Sigmoid colon (tissue), 4 donors: Measurements from ENCODE around the gene TAF11.

Experiments used
- EP300 ChIP-seq, 4 donors: sonication (generic); formaldehyde crosslinking; IDR thresholded peaks; one replicate each; pipeline ENCODE4 v1.6.1; 2017; ENCODE audit warnings: antibody characterized with exemption in 4 of 4
- POLR2A ChIP-seq, 2 donors: fragments of 450-650 bp; IDR thresholded peaks; one replicate each; pipeline ENCODE4 v1.6.1; 2016; ENCODE audit warnings: antibody characterized with exemption in 2 of 2, mild to moderate bottlenecking in 2 of 2, moderate library complexity in 2 of 2
- POLR2AphosphoS5 ChIP-seq, 4 donors: sonication (generic); formaldehyde crosslinking; IDR thresholded peaks; one replicate each; pipeline ENCODE4 v1.6.1; 2017; ENCODE audit warnings: antibody characterized with exemption in 4 of 4
- TF ChIP-seq, protein P1 (sequence below), 4 experiments: fragments of 450-650 bp in 3 of 4; fragments of 200-600 bp in 1 of 4; IDR thresholded peaks; one replicate each; pipeline ENCODE4 v1.5.1; 2016 to 2019; ENCODE audit warnings: antibody characterized with exemption in 4 of 4, mild to moderate bottlenecking in 3 of 4, moderate library complexity in 2 of 4

DNA sequence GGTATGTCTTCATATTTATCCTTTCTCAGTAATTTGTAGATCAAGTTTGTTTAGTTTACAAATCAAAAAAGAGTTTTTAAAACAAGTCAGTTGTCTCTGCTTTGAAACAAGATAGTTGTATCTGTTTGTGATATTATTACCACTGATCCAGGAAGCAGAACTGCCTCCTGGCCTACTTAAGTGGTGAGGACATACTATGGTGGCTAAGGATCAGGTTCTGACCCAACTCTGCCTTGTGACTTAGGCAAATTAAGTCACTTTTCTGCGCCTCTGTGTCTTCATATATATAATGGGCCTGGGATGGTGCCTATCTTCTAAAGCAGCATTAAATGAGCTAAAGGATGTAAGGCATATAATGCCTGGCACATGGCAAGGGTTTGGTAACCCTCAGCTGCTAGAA lies 9.9 kb upstream of the TAF11 start:
- TF ChIP-seq, protein P1, sequence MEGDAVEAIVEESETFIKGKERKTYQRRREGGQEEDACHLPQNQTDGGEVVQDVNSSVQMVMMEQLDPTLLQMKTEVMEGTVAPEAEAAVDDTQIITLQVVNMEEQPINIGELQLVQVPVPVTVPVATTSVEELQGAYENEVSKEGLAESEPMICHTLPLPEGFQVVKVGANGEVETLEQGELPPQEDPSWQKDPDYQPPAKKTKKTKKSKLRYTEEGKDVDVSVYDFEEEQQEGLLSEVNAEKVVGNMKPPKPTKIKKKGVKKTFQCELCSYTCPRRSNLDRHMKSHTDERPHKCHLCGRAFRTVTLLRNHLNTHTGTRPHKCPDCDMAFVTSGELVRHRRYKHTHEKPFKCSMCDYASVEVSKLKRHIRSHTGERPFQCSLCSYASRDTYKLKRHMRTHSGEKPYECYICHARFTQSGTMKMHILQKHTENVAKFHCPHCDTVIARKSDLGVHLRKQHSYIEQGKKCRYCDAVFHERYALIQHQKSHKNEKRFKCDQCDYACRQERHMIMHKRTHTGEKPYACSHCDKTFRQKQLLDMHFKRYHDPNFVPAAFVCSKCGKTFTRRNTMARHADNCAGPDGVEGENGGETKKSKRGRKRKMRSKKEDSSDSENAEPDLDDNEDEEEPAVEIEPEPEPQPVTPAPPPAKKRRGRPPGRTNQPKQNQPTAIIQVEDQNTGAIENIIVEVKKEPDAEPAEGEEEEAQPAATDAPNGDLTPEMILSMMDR (IDR thresholded peaks at IDR 0.05), result no peak
- no peak for TF ChIP-seq EP300 (IDR thresholded peaks at IDR 0.05)
- TF ChIP-seq POLR2AphosphoS5 (IDR thresholded peaks at IDR 0.05), result no peak
- TF ChIP-seq POLR2A (IDR thresholded peaks at IDR 0.05), result no peak
